Smooth muscle cell of the brain vasculature (primary cell): ENCODE measurements around the gene QARS1.

Experiments used
- DNase-seq: peaks from one replicate; pipeline ENCODE4 v3.0.0-alpha.2; 2012; ENCODE audit warnings: low read depth, low spot score

Gene QARS1

GRCh38 chr3:49054344-49054862 is 50.2 kb downstream of the QARS1 start:
- no peak for DNase-seq

DNA sequence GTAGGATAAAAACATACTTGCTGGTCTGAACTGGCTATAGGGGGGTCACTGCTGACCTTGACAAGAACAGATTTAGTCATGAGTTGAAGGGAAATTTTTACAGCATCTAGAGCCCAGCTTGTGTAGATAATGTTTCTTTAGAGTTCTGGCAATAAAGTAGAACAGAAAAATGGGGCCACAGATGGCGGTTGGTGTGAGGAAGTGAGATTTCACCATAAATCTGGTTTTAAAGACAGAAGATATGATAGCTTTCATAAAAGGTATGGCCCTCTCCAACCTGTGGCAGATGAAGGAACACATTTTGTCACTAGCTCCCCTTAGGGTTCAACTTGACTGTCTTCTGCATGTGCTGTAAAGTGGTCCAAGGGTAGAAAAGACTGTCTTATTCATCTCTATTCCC is 51.0 kb downstream of the QARS1 start:
- no peak for DNase-seq
